Activated T-helper 1 cell treated with anti-CD3 and anti-CD28 coated beads, Interleukin-2, amount 50 U/mL, for 16 hours (primary cell): ENCODE measurements around the gene ENO1.

Experiments used
- DNase-seq, 2 donors: peaks; one replicate each; pipeline ENCODE4 v3.0.0-alpha.2; 2020; ENCODE audit warnings: low read depth in 1 of 2, low spot score in 1 of 2

ENO1 gene

GRCh38 chr1:8871965-8872399 lies 6.5 kb downstream of the ENO1 start:
- DNase-seq = no peak

GRCh38 chr1:8871539-8871935 lies 6.9 kb downstream of the ENO1 start:
- DNase-seq = no peak

GRCh38 chr1:8870616-8871538 lies 7.6 kb downstream of the ENO1 start:
- no peak for DNase-seq

- no peak for DNase-seq
These were observed 8.4 kb downstream of the ENO1 start for GRCh38 chr1:8870103-8870502.

GRCh38 chr1:8867878-8868567 lies 10.5 kb downstream of the ENO1 start:
- DNase-seq = no peak

- no peak for DNase-seq
These were observed 11.6 kb downstream of the ENO1 start for GRCh38 chr1:8866792-8867415.

- DNase-seq = no peak
These were observed 12.2 kb downstream of the ENO1 start for GRCh38 chr1:8866173-8866791.

- no peak for DNase-seq
These were observed 13.7 kb downstream of the ENO1 start for GRCh38 chr1:8864713-8865344.

GRCh38 chr1:8863794-8864233 lies 14.7 kb downstream of the ENO1 start:
- DNase-seq = no peak

GRCh38 chr1:8863138-8863537 lies 15.3 kb downstream of the ENO1 start:
- DNase-seq = no peak

GRCh38 chr1:8862528-8862927 lies 16.0 kb downstream of the ENO1 start:
- no peak for DNase-seq

GRCh38 chr1:8860738-8861516 lies 17.6 kb downstream of the ENO1 start:
- no peak for DNase-seq

GRCh38 chr1:8858888-8859706 lies 19.4 kb downstream of the ENO1 start:
- no peak for DNase-seq

GRCh38 chr1:8858112-8858668 lies 20.3 kb downstream of the ENO1 start:
- no peak for DNase-seq

GRCh38 chr1:8856689-8857412 lies 21.6 kb downstream of the ENO1 start:
- DNase-seq = no peak

GRCh38 chr1:8854240-8854639 lies 24.2 kb downstream of the ENO1 start:
- no peak for DNase-seq

- DNase-seq = no peak
These were observed 27.4 kb downstream of the ENO1 start for GRCh38 chr1:8851060-8851459.

- DNase-seq = peak; percentile 59 to 61
These were observed 29.7 kb downstream of the ENO1 start for GRCh38 chr1:8848663-8849386.
